ENCODE measurements around the gene ADPRHL1. TPM values are rescaled to one million over a fixed set of nuclear protein-coding genes. Genes with fewer than 3 reads are reported as not detected.
A peak's percentile ranks its signal among the peaks of the same experiment; 100 is the strongest.

ADPRHL1 gene
- polyA plus RNA-seq, 4 donors = 3.0 to 7.2 (median 4.6) TPM

DNA sequence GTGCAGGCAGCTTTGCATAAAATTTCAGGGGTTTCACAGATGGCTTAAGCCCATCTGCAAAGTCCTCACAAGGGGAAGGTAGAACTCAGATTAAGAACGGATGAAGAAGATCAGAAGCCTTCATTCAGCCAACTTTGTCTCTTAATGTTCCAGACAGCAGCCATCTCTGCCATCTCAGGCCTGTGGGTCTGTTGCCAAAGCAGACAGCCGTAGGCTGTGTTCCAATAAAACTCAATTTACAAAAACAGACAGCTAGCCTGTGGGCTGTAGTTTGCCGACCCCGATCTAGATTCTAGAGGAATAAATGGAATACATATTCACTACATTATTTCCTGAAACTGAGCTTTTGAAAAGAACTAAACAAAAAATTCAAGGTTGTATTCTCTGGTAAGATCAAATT, 33.4 kb upstream of the ADPRHL1 start:
- FAIRE-seq = no peak
- DNase-seq = no peak
- Histone ChIP-seq H3K27ac (ENCODE audit: low read depth in 1 of 3, low read length in 2 of 3) (no peak overlapping the region), H3K4me3 (ENCODE audit: low read depth in 1 of 3, low read length in 3 of 3) (no peak overlapping the region), H3K4me1 (ENCODE audit: control insufficient read depth in 3 of 3, insufficient read depth in 2 of 3, low read depth in 1 of 3, low read length in 2 of 3) (peaks cover 4 to 18% (median 10%) of the 10 kb centered on the region in 3 donors), H3K36me3 (ENCODE audit: control insufficient read depth in 3 of 3, insufficient read depth in 2 of 3, low read depth in 1 of 3, low read length in 3 of 3) (peaks cover 0 to 9% (median 7%) of the 10 kb centered on the region in 3 donors), H3K9me3 (ENCODE audit: control insufficient read depth in 2 of 2, insufficient read depth in 1 of 2, low read depth in 1 of 2, low read length in 1 of 2) (no peaks in the 10 kb centered on the region), H3K27me3 (ENCODE audit: control insufficient read depth in 3 of 3, insufficient read depth in 3 of 3, low read length in 3 of 3) (no peaks in the 10 kb centered on the region)
- 81 to 89% (median 89%) methylated on average over 4 of the region's 4 CpGs for WGBS, 3 donors

DNA sequence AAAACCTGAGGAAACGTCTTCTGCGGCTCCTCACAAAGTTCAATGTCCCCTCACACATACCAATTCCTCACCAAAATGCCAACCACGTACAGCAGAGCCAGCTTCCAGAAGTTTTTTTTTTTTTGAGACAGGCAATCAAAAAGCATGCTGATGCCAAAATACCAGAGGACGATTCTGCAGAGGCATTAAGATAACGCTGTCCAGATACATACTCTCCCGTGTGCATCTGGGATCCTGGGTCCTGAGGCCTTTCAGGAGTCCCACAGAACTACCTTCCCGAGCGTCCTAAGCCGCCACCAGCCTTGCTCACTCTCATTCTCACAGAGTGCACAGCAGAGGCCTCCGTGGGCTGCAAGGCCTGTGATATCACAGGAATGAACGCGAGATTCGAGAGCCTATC, 32.3 kb upstream of the ADPRHL1 start:
- H3K27ac ChIP-seq (ENCODE audit: low read depth in 1 of 3, low read length in 2 of 3) = no peak overlapping the region
- H3K4me3 ChIP-seq (ENCODE audit: low read depth in 1 of 3, low read length in 3 of 3) = no peak overlapping the region
- WGBS, 3 donors = 84 to 89% (median 88%) methylated on average over 13 of the region's 13 CpGs
- no peak for FAIRE-seq
- peaks cover 4 to 15% (median 7%) of the 10 kb centered on the region in 3 donors for H3K4me1 ChIP-seq (ENCODE audit: control insufficient read depth in 3 of 3, insufficient read depth in 2 of 3, low read depth in 1 of 3, low read length in 2 of 3)
- H3K27me3 ChIP-seq (ENCODE audit: control insufficient read depth in 3 of 3, insufficient read depth in 3 of 3, low read length in 3 of 3) = no peaks in the 10 kb centered on the region
- peaks cover 0 to 9% (median 7%) of the 10 kb centered on the region in 3 donors for H3K36me3 ChIP-seq (ENCODE audit: control insufficient read depth in 3 of 3, insufficient read depth in 2 of 3, low read depth in 1 of 3, low read length in 3 of 3)
- no peak for DNase-seq
- no peaks in the 10 kb centered on the region for H3K9me3 ChIP-seq (ENCODE audit: control insufficient read depth in 2 of 2, insufficient read depth in 1 of 2, low read depth in 1 of 2, low read length in 1 of 2)

DNA sequence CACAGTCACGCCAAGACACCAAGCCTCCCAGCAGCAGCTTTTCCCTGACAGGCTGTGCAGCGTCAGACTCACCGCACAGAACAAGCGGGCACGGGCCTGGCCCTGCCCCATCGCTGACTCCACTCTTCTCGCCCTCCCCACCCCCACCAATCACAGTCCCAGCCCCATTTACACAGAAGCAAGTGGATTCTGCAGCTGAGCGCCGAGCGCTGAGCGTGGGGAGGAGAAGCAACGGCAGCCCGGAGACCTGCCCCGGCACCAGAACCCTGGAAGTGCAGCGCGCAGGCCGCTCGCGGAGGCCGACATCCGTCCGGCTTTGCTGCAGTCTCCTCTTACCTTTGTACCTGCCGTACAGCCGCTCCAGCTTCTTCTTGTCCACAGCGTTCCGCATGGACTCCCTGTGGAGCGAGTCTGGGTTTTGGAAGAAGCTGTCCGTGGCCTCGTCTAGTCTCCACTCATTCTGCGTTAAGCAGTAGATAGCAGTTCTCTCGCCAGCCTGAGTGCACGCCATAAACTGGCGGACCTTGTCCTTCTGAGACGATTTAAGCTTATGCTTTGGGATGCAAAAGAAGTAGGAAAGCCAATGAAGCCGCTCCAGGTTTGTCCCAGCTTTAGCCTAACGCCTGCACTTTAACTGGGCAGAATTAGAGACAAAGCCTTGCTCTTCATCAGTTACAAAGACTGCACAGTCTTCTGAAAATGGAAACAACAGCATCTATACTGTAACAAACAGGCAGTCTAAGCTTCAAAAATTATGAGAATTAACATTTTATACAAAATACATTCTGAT, 30.4 kb upstream of the ADPRHL1 start:
- no peaks in the 10 kb centered on the region for H3K9me3 ChIP-seq (ENCODE audit: control insufficient read depth in 2 of 2, insufficient read depth in 1 of 2, low read depth in 1 of 2, low read length in 1 of 2)
- 77 to 87% (median 84%) methylated on average over 36 of the region's 36 CpGs for WGBS, 3 donors
- no peak overlapping the region for H3K4me3 ChIP-seq (ENCODE audit: low read depth in 1 of 3, low read length in 3 of 3)
- H3K4me1 ChIP-seq (ENCODE audit: control insufficient read depth in 3 of 3, insufficient read depth in 2 of 3, low read depth in 1 of 3, low read length in 2 of 3) = peaks cover 0 to 4% (median 0%) of the 10 kb centered on the region in 3 donors
- H3K27ac ChIP-seq (ENCODE audit: low read depth in 1 of 3, low read length in 2 of 3) = no peak overlapping the region
- H3K27me3 ChIP-seq (ENCODE audit: control insufficient read depth in 3 of 3, insufficient read depth in 3 of 3, low read length in 3 of 3) = no peaks in the 10 kb centered on the region
- DNase-seq (peak; percentile 42 to 62), FAIRE-seq (no peak)
- H3K36me3 ChIP-seq (ENCODE audit: control insufficient read depth in 3 of 3, insufficient read depth in 2 of 3, low read depth in 1 of 3, low read length in 3 of 3) = peaks cover 0 to 12% (median 7%) of the 10 kb centered on the region in 3 donors

- peaks cover 0 to 4% (median 0%) of the 10 kb centered on the region in 3 donors for H3K4me1 ChIP-seq (ENCODE audit: control insufficient read depth in 3 of 3, insufficient read depth in 2 of 3, low read depth in 1 of 3, low read length in 2 of 3)
- no peak for FAIRE-seq
- DNase-seq = no peak
- no peaks in the 10 kb centered on the region for H3K9me3 ChIP-seq (ENCODE audit: control insufficient read depth in 2 of 2, insufficient read depth in 1 of 2, low read depth in 1 of 2, low read length in 1 of 2)
- WGBS, 3 donors = 93 to 94% (median 93%) methylated on average over 7 of the region's 7 CpGs
- peaks cover 0 to 12% (median 7%) of the 10 kb centered on the region in 3 donors for H3K36me3 ChIP-seq (ENCODE audit: control insufficient read depth in 3 of 3, insufficient read depth in 2 of 3, low read depth in 1 of 3, low read length in 3 of 3)
- H3K27me3 ChIP-seq (ENCODE audit: control insufficient read depth in 3 of 3, insufficient read depth in 3 of 3, low read length in 3 of 3) = no peaks in the 10 kb centered on the region
- H3K27ac ChIP-seq (ENCODE audit: low read depth in 1 of 3, low read length in 2 of 3) = no peak overlapping the region
- H3K4me3 ChIP-seq (ENCODE audit: low read depth in 1 of 3, low read length in 3 of 3) = no peak overlapping the region
These were observed 29.8 kb upstream of the ADPRHL1 start for GRCh38 chr13:113483081-113483480.

DNA sequence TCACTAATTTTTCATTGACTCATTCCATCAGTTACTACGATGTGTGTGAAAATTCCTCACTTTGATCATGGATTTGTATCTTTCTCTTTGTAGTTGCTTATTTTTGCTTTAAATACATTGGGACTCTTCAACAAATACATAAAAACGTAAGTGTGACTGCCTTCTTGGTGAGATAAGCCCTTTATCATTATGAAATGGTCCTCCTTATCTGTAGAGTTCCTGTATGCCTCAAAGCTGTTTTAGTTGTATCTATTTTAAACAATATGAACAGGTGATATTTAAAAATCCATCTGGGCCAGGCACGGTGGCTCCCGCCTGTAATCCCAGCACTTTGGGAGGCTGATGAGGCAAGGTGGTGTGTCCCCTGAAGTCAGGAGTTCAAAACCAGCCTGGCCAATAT, 25.9 kb upstream of the ADPRHL1 start:
- no peak overlapping the region for H3K4me3 ChIP-seq (ENCODE audit: low read depth in 1 of 3, low read length in 3 of 3)
- H3K9me3 ChIP-seq (ENCODE audit: control insufficient read depth in 2 of 2, insufficient read depth in 1 of 2, low read depth in 1 of 2, low read length in 1 of 2) = no peaks in the 10 kb centered on the region
- no peak for FAIRE-seq
- peaks cover 5 to 25% (median 10%) of the 10 kb centered on the region in 3 donors for H3K36me3 ChIP-seq (ENCODE audit: control insufficient read depth in 3 of 3, insufficient read depth in 2 of 3, low read depth in 1 of 3, low read length in 3 of 3)
- WGBS, 3 donors = 66 to 81% (median 78%) methylated on average over 4 of the region's 4 CpGs
- DNase-seq = no peak
- peaks cover 0 to 4% (median 0%) of the 10 kb centered on the region in 3 donors for H3K4me1 ChIP-seq (ENCODE audit: control insufficient read depth in 3 of 3, insufficient read depth in 2 of 3, low read depth in 1 of 3, low read length in 2 of 3)
- H3K27ac ChIP-seq (ENCODE audit: low read depth in 1 of 3, low read length in 2 of 3) = no peak overlapping the region
- no peaks in the 10 kb centered on the region for H3K27me3 ChIP-seq (ENCODE audit: control insufficient read depth in 3 of 3, insufficient read depth in 3 of 3, low read length in 3 of 3)

GRCh38 chr13:113477724-113478123, 24.4 kb upstream of the ADPRHL1 start:
- H3K4me3 ChIP-seq (ENCODE audit: low read depth in 1 of 3, low read length in 3 of 3) = no peak overlapping the region
- H3K36me3 ChIP-seq (ENCODE audit: control insufficient read depth in 3 of 3, insufficient read depth in 2 of 3, low read depth in 1 of 3, low read length in 3 of 3) = peaks cover 5 to 32% (median 7%) of the 10 kb centered on the region in 3 donors
- no peaks in the 10 kb centered on the region for H3K4me1 ChIP-seq (ENCODE audit: control insufficient read depth in 3 of 3, insufficient read depth in 2 of 3, low read depth in 1 of 3, low read length in 2 of 3)
- H3K9me3 ChIP-seq (ENCODE audit: control insufficient read depth in 2 of 2, insufficient read depth in 1 of 2, low read depth in 1 of 2, low read length in 1 of 2) = no peaks in the 10 kb centered on the region
- WGBS, 3 donors = 96 to 100% (median 99%) methylated on average over 3 of the region's 3 CpGs
- no peaks in the 10 kb centered on the region for H3K27me3 ChIP-seq (ENCODE audit: control insufficient read depth in 3 of 3, insufficient read depth in 3 of 3, low read length in 3 of 3)
- FAIRE-seq (no peak), DNase-seq (no peak)
- no peak overlapping the region for H3K27ac ChIP-seq (ENCODE audit: low read depth in 1 of 3, low read length in 2 of 3)

- Histone ChIP-seq H3K27me3 (ENCODE audit: control insufficient read depth in 3 of 3, insufficient read depth in 3 of 3, low read length in 3 of 3) (no peaks in the 10 kb centered on the region), H3K4me1 (ENCODE audit: control insufficient read depth in 3 of 3, insufficient read depth in 2 of 3, low read depth in 1 of 3, low read length in 2 of 3) (no peaks in the 10 kb centered on the region), H3K27ac (ENCODE audit: low read depth in 1 of 3, low read length in 2 of 3) (no peak overlapping the region), H3K9me3 (ENCODE audit: control insufficient read depth in 2 of 2, insufficient read depth in 1 of 2, low read depth in 1 of 2, low read length in 1 of 2) (no peaks in the 10 kb centered on the region), H3K4me3 (ENCODE audit: low read depth in 1 of 3, low read length in 3 of 3) (no peak overlapping the region), H3K36me3 (ENCODE audit: control insufficient read depth in 3 of 3, insufficient read depth in 2 of 3, low read depth in 1 of 3, low read length in 3 of 3) (peaks cover 7 to 40% (median 7%) of the 10 kb centered on the region in 3 donors)
- no peak for DNase-seq
- FAIRE-seq = no peak
- WGBS, 3 donors = 98 to 99% (median 98%) methylated on average over 7 of the region's 7 CpGs
These were observed 23.5 kb upstream of the ADPRHL1 start for GRCh38 chr13:113476811-113477210.

DNA sequence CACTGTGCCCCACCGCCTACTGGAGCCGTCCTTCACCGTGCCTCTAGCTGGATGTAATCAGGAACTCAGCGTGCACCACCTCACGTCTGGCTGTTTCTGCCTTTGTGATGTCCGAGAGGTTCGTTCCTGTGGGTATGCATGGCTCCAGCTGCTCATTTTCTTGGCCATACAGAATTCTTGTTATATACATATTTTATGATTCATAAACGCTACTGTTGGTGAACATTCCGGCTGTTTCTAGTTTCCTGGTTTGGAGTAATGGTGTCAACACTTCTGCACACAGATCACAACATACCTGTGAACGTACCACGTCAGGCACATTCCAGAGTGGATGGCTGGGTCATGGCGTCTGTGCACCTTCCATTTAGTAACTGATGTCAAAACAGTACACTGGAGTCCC, 22.6 kb upstream of the ADPRHL1 start:
- Histone ChIP-seq H3K27me3 (ENCODE audit: control insufficient read depth in 3 of 3, insufficient read depth in 3 of 3, low read length in 3 of 3) (no peaks in the 10 kb centered on the region), H3K4me3 (ENCODE audit: low read depth in 1 of 3, low read length in 3 of 3) (no peak overlapping the region), H3K27ac (ENCODE audit: low read depth in 1 of 3, low read length in 2 of 3) (no peak overlapping the region), H3K9me3 (ENCODE audit: control insufficient read depth in 2 of 2, insufficient read depth in 1 of 2, low read depth in 1 of 2, low read length in 1 of 2) (no peaks in the 10 kb centered on the region), H3K4me1 (ENCODE audit: control insufficient read depth in 3 of 3, insufficient read depth in 2 of 3, low read depth in 1 of 3, low read length in 2 of 3) (no peaks in the 10 kb centered on the region), H3K36me3 (ENCODE audit: control insufficient read depth in 3 of 3, insufficient read depth in 2 of 3, low read depth in 1 of 3, low read length in 3 of 3) (peaks cover 7 to 41% (median 8%) of the 10 kb centered on the region in 3 donors)
- WGBS, 3 donors = 96 to 98% (median 96%) methylated on average over 12 of the region's 12 CpGs
- FAIRE-seq (no peak), DNase-seq (no peak)

Data from small intestine (tissue), 7 donors.